Caco-2 (cell line): ENCODE results near the gene PLA2G4D. TPM values are rescaled to one million over a fixed set of nuclear protein-coding genes. Genes with fewer than 3 reads are reported as not detected.
A peak's percentile ranks its signal among the peaks of the same experiment; 100 is the strongest.

ENCODE experiments used
- BruUV-seq: library from RNA; stranded (reverse); fragments of 400-500 nt; replicated peaks from 2 replicates; lab custom pipeline; 2021; lab: Mats Ljungman, UMichigan
- CTCF ChIA-PET: fragments of 300-600 bp; sonication (Branson Sonifier 250); formaldehyde crosslinking; loops from one replicate; lab custom pipeline; 2022; ENCODE audit warnings: antibody characterized with exemption; lab: Charles Lee
- POLR2A ChIA-PET: fragments of 300-600 bp; sonication (Branson Sonifier 250); formaldehyde crosslinking; loops from one replicate; lab custom pipeline; 2022; ENCODE audit warnings: antibody characterized with exemption; lab: Charles Lee
- DNase-seq, 2 experiments: peaks; one replicate each; pipeline versions ENCODE4 v3.0.0 to v3.0.0-alpha.2; 2020 to 2022
- H3K27me3 ChIP-seq: replicated peaks from 2 replicates; pipeline ENCODE4 v1.6.0; 2011; ENCODE audit warnings: low read length; ENCODE audit not compliant: control insufficient read depth, insufficient read depth
- H3K36me3 ChIP-seq: 2 replicates; pipeline ENCODE4 v1.5.1; 2011; ENCODE audit warnings: low read length; ENCODE audit not compliant: control insufficient read depth, insufficient read depth
- H3K4me1 ChIP-seq: fragments of 250-450 bp; sonication (Bioruptor Pico); 2 replicates; pipeline ENCODE4 v1.5.1; 2020; ENCODE audit warnings: mild to moderate bottlenecking
- H3K4me3 ChIP-seq: 2 replicates; pipeline ENCODE4 v1.5.1; 2011; ENCODE audit warnings: low read depth, mild to moderate bottlenecking, control low read depth, low read length
- H3K9me3 ChIP-seq: fragments of 250-450 bp; sonication (Bioruptor Pico); 2 replicates; pipeline ENCODE4 v1.5.1; 2020; ENCODE audit warnings: mild to moderate bottlenecking, moderate library complexity
- H3K27ac Mint-ChIP-seq: one replicate; pipeline ENCODE4 v1.8.0; 2022; ENCODE audit warnings: mixed read lengths; ENCODE audit not compliant: unreplicated experiment
- H3K27me3 Mint-ChIP-seq: one replicate; pipeline ENCODE4 v1.8.0; 2022; ENCODE audit warnings: mixed read lengths; ENCODE audit not compliant: insufficient read depth, unreplicated experiment
- H3K36me3 Mint-ChIP-seq: one replicate; pipeline ENCODE4 v1.8.0; 2022; ENCODE audit warnings: mild to moderate bottlenecking, mixed read lengths; ENCODE audit not compliant: insufficient read depth, unreplicated experiment
- H3K4me1 Mint-ChIP-seq: one replicate; pipeline ENCODE4 v1.8.0; 2022; ENCODE audit warnings: low read depth, mixed read lengths; ENCODE audit not compliant: unreplicated experiment
- H3K4me3 Mint-ChIP-seq: one replicate; pipeline ENCODE4 v1.8.0; 2022; ENCODE audit warnings: mild to moderate bottlenecking, moderate library complexity, mixed read lengths; ENCODE audit not compliant: unreplicated experiment
- H3K9me3 Mint-ChIP-seq: one replicate; pipeline ENCODE4 v1.8.0; 2022; ENCODE audit warnings: mixed read lengths; ENCODE audit not compliant: unreplicated experiment
- CTCF ChIP-seq, 2 experiments: fragments of 200-600 bp in 1 of 2; IDR thresholded peaks; 1 replicate in 1 of 2; 2 replicates in 1 of 2; pipeline versions ENCODE4 v1.5.1 to v1.8.0; 2011 to 2022; ENCODE audit warnings: antibody characterized with exemption in 1 of 2, control low read depth in 1 of 2, inconsistent platforms in 1 of 2, low read depth in 1 of 2, low read length in 1 of 2, mild to moderate bottlenecking in 1 of 2, moderate library complexity in 1 of 2; ENCODE audit not compliant: insufficient read depth in 1 of 2, severe bottlenecking in 1 of 2, unreplicated experiment in 1 of 2
- intact Hi-C: fragments of 100-400 bp; cut with micrococcal nuclease; formaldehyde crosslinking; loops from one replicate; pipeline ENCODE4 v1.10.0; 2022; ENCODE audit not compliant: unreplicated experiment
- total RNA-seq: library from RNA; stranded (reverse); gene quantifications from 2 replicates; pipeline ENCODE4 v1.2.3, GENCODE V29; 2022

Gene PLA2G4D
- total RNA-seq, 1 experiment from 2014 or later, result not detected

- CTCF ChIA-PET, result no interaction called here
- Mint-ChIP-seq H3K36me3 (no peaks in the 10 kb centered on the region), H3K4me3 (no peak overlapping the region), H3K9me3 (peaks cover 8% of the 10 kb centered on the region), H3K27ac (peak overlapping the region; percentile 57), H3K4me1 (peaks cover 6% of the 10 kb centered on the region), H3K27me3 (no peaks in the 10 kb centered on the region)
- Histone ChIP-seq H3K4me3 (no peak overlapping the region), H3K4me1 (peaks cover 29% of the 10 kb centered on the region), H3K36me3 (no peaks in the 10 kb centered on the region; the same call in 1 of the 2 replicates), H3K9me3 (no peaks in the 10 kb centered on the region; the same call in none of the 2 replicates), H3K27me3 (no peaks in the 10 kb centered on the region)
- intact Hi-C loops, result loop anchor here (1.0 kb wide), 1 partner anchor 11 kb away; no protein-coding TSS in a partner anchor
- BruUV-seq, result no TSS peak
- no peak for TF ChIP-seq CTCF (IDR thresholded peaks at IDR 0.05; ENCODE audit: insufficient read depth in 1 of 2, low read depth in 1 of 2, low read length in 1 of 2, severe bottlenecking in 1 of 2, unreplicated experiment in 1 of 2)
- DNase-seq, result peak; percentile 60 to 80
- POLR2A ChIA-PET, result no interaction called here
Measured at GRCh38 chr15:42035435-42035761, 59.0 kb downstream of the PLA2G4D start.

- Mint-ChIP-seq H3K36me3 (no peaks in the 10 kb centered on the region), H3K4me3 (no peak overlapping the region), H3K9me3 (peaks cover 13% of the 10 kb centered on the region), H3K4me1 (peaks cover 6% of the 10 kb centered on the region), H3K27ac (peak overlapping the region; percentile 57), H3K27me3 (no peaks in the 10 kb centered on the region)
- Histone ChIP-seq H3K27me3 (no peaks in the 10 kb centered on the region), H3K4me1 (peaks cover 29% of the 10 kb centered on the region), H3K9me3 (no peaks in the 10 kb centered on the region; the same call in none of the 2 replicates), H3K4me3 (no peak overlapping the region), H3K36me3 (no peaks in the 10 kb centered on the region; the same call in 1 of the 2 replicates)
- peak in 1 of 2 experiments; percentile 6 for DNase-seq
- BruUV-seq, result TSS peak; percentile 95
- ChIA-PET POLR2A (interaction anchor here (0.6 kb wide), 1 partner anchor 491 kb away, joined by 5 read pairs; the partner anchor contains the start of gene RPAP1), CTCF (no interaction called here)
- intact Hi-C loops, result loop anchor here (1.0 kb wide), 1 partner anchor 11 kb away; no protein-coding TSS in a partner anchor
- no peak for TF ChIP-seq CTCF (IDR thresholded peaks at IDR 0.05; ENCODE audit: insufficient read depth in 1 of 2, low read depth in 1 of 2, low read length in 1 of 2, severe bottlenecking in 1 of 2, unreplicated experiment in 1 of 2)
Measured at GRCh38 chr15:42034628-42035434, 59.5 kb downstream of the PLA2G4D start.

- Mint-ChIP-seq H3K27me3 (no peaks in the 10 kb centered on the region), H3K27ac (peak overlapping the region; percentile 5), H3K4me3 (no peak overlapping the region), H3K9me3 (peaks cover 19% of the 10 kb centered on the region), H3K36me3 (no peaks in the 10 kb centered on the region), H3K4me1 (peaks cover 6% of the 10 kb centered on the region)
- Histone ChIP-seq H3K9me3 (no peaks in the 10 kb centered on the region; the same call in none of the 2 replicates), H3K27me3 (no peaks in the 10 kb centered on the region), H3K4me3 (no peak overlapping the region), H3K36me3 (no peaks in the 10 kb centered on the region; the same call in 1 of the 2 replicates), H3K4me1 (peaks cover 29% of the 10 kb centered on the region)
- intact Hi-C loops, result no loop called here
- CTCF ChIA-PET, result no interaction called here
- TF ChIP-seq CTCF (IDR thresholded peaks at IDR 0.05; ENCODE audit: insufficient read depth in 1 of 2, low read depth in 1 of 2, low read length in 1 of 2, severe bottlenecking in 1 of 2, unreplicated experiment in 1 of 2), result no peak
- DNase-seq, result peak in 1 of 2 experiments; percentile 13
- BruUV-seq, result no TSS peak
- POLR2A ChIA-PET, result no interaction called here
Measured at GRCh38 chr15:42033214-42033873, 61.0 kb downstream of the PLA2G4D start.
